T-helper 2 cell treated with Interferon-gamma antibody and Interleukin-4, amounts not matched to agents 5 μg/mL and 100 μg/mL, for 36 hours (primary cell): Measurements from ENCODE around the gene MAMDC4.
A peak's percentile ranks its signal among the peaks of the same experiment; 100 is the strongest.
"Not testable (repeated sequence)": the region's sequence is repeated elsewhere in the genome, so short reads cannot be mapped to it uniquely, and the experiment has no call there.

Source experiments
- DNase-seq: peaks from one replicate; pipeline ENCODE4 v3.0.0; 2021; ENCODE audit warnings: low spot score
- H3K27ac Mint-ChIP-seq: one replicate; pipeline ENCODE4 v1.8.0; 2021; ENCODE audit warnings: mild to moderate bottlenecking, mixed read lengths
- H3K27me3 Mint-ChIP-seq: one replicate; pipeline ENCODE4 v1.8.0; 2021; ENCODE audit warnings: low read depth, mixed read lengths
- H3K36me3 Mint-ChIP-seq: one replicate; pipeline ENCODE4 v1.8.0; 2021; ENCODE audit warnings: low read depth, mixed read lengths
- H3K4me1 Mint-ChIP-seq: one replicate; pipeline ENCODE4 v1.8.0; 2021; ENCODE audit warnings: low read depth, mixed read lengths
- H3K4me3 Mint-ChIP-seq: one replicate; pipeline ENCODE4 v1.8.0; 2022; ENCODE audit warnings: mild to moderate bottlenecking, moderate library complexity, mixed read lengths
- H3K9me3 Mint-ChIP-seq: one replicate; pipeline ENCODE4 v1.8.0; 2021; ENCODE audit warnings: mixed read lengths

The MAMDC4 gene

GRCh38 chr9:136851941-136852663, at the start of gene MAMDC4:
TSS of gene MAMDC4 (plus strand) at chr9:136852346. CDS start at chr9:136852417, 71 bp downstream.
- no peak within 1 kb of the TSS for H3K27ac Mint-ChIP-seq
- no peak for DNase-seq
- peaks cover 2% of the 10 kb centered on the region for H3K36me3 Mint-ChIP-seq
- H3K9me3 Mint-ChIP-seq: no peaks in the 10 kb centered on the region
- H3K4me1 Mint-ChIP-seq: peaks cover 7% of the 10 kb centered on the region
- H3K4me3 Mint-ChIP-seq: peak within 1 kb of the TSS; percentile 2
- peaks cover 7% of the 10 kb centered on the region for H3K27me3 Mint-ChIP-seq

- peaks cover 14% of the 10 kb centered on the region for H3K4me1 Mint-ChIP-seq
- H3K36me3 Mint-ChIP-seq, DNase-seq, H3K9me3 Mint-ChIP-seq, H3K27ac Mint-ChIP-seq, H3K4me3 Mint-ChIP-seq: not testable (repeated sequence)
- peaks cover 13% of the 10 kb centered on the region for H3K27me3 Mint-ChIP-seq
Observed at GRCh38 chr9:136803009-136803550, 49.1 kb upstream of the MAMDC4 start.

- no peak overlapping the region for H3K4me3 Mint-ChIP-seq
- H3K36me3 Mint-ChIP-seq: peaks cover 3% of the 10 kb centered on the region
- H3K27ac Mint-ChIP-seq: peak overlapping the region; percentile 14
- peaks cover 16% of the 10 kb centered on the region for H3K4me1 Mint-ChIP-seq
- no peak for DNase-seq
- peaks cover 10% of the 10 kb centered on the region for H3K27me3 Mint-ChIP-seq
- no peaks in the 10 kb centered on the region for H3K9me3 Mint-ChIP-seq
Observed at GRCh38 chr9:136803551-136804508, 48.3 kb upstream of the MAMDC4 start.

GRCh38 chr9:136804509-136805206, 47.5 kb upstream of the MAMDC4 start:
- DNase-seq: no peak
- Mint-ChIP-seq H3K27ac (no peak overlapping the region), H3K4me3 (no peak overlapping the region)

GRCh38 chr9:136805207-136805740, 46.9 kb upstream of the MAMDC4 start:
- H3K4me1 Mint-ChIP-seq: peaks cover 26% of the 10 kb centered on the region
- no peak overlapping the region for H3K27ac Mint-ChIP-seq
- H3K27me3 Mint-ChIP-seq: peaks cover 8% of the 10 kb centered on the region
- no peak for DNase-seq
- H3K36me3 Mint-ChIP-seq: peaks cover 15% of the 10 kb centered on the region
- H3K4me3 Mint-ChIP-seq: peak overlapping the region; percentile 34
- no peaks in the 10 kb centered on the region for H3K9me3 Mint-ChIP-seq

More at GRCh38 chr9:136804509-136805206, 47.5 kb upstream of the MAMDC4 start:
- peaks cover 9% of the 10 kb centered on the region for H3K36me3 Mint-ChIP-seq
- no peaks in the 10 kb centered on the region for H3K9me3 Mint-ChIP-seq
- peaks cover 23% of the 10 kb centered on the region for H3K4me1 Mint-ChIP-seq
- peaks cover 10% of the 10 kb centered on the region for H3K27me3 Mint-ChIP-seq

- Mint-ChIP-seq H3K27me3 (peaks cover 3% of the 10 kb centered on the region), H3K4me3 (peak overlapping the region; percentile 88), H3K27ac (no peak overlapping the region), H3K36me3 (peaks cover 18% of the 10 kb centered on the region), H3K4me1 (peaks cover 23% of the 10 kb centered on the region), H3K9me3 (no peaks in the 10 kb centered on the region)
- no peak for DNase-seq
Observed at GRCh38 chr9:136806067-136806466, 46.1 kb upstream of the MAMDC4 start.

- DNase-seq: no peak
- Mint-ChIP-seq H3K27me3 (no peaks in the 10 kb centered on the region), H3K36me3 (peaks cover 18% of the 10 kb centered on the region), H3K4me3 (peak overlapping the region; percentile 88), H3K4me1 (peaks cover 20% of the 10 kb centered on the region), H3K9me3 (no peaks in the 10 kb centered on the region), H3K27ac (peak overlapping the region; percentile 76)
Observed at GRCh38 chr9:136806631-136807201, 45.4 kb upstream of the MAMDC4 start.

- H3K9me3 Mint-ChIP-seq: no peaks in the 10 kb centered on the region
Observed at GRCh38 chr9:136807281-136808074, 44.7 kb upstream of the MAMDC4 start, which contains the start of gene RABL6. TSS of gene RABL6 (plus strand) at chr9:136807948. CDS start at chr9:136808197, 249 bp downstream.

GRCh38 chr9:136808075-136808805, 43.9 kb upstream of the MAMDC4 start:
- Mint-ChIP-seq H3K27me3 (no peaks in the 10 kb centered on the region), H3K27ac (peak overlapping the region; percentile 63), H3K4me3 (peak overlapping the region; percentile 82), H3K36me3 (peaks cover 25% of the 10 kb centered on the region), H3K9me3 (no peaks in the 10 kb centered on the region), H3K4me1 (peaks cover 30% of the 10 kb centered on the region)
- DNase-seq: peak; percentile 42

More at GRCh38 chr9:136807281-136808074, 44.7 kb upstream of the MAMDC4 start, which contains the start of gene RABL6:
- H3K36me3 Mint-ChIP-seq: peaks cover 18% of the 10 kb centered on the region
- H3K27me3 Mint-ChIP-seq: no peaks in the 10 kb centered on the region
- peak within 1 kb of the TSS; percentile 88 for H3K4me3 Mint-ChIP-seq
- H3K27ac Mint-ChIP-seq: peak within 1 kb of the TSS; percentile 90
- peak; percentile 88 for DNase-seq
- H3K4me1 Mint-ChIP-seq: peaks cover 23% of the 10 kb centered on the region

GRCh38 chr9:136808806-136809158, 43.4 kb upstream of the MAMDC4 start:
- Mint-ChIP-seq H3K9me3 (no peaks in the 10 kb centered on the region), H3K4me1 (peaks cover 36% of the 10 kb centered on the region), H3K27me3 (no peaks in the 10 kb centered on the region), H3K27ac (peak overlapping the region; percentile 26), H3K4me3 (peak overlapping the region; percentile 82), H3K36me3 (peaks cover 30% of the 10 kb centered on the region)
- DNase-seq: no peak

GRCh38 chr9:136814725-136815421, 37.3 kb upstream of the MAMDC4 start:
- peaks cover 37% of the 10 kb centered on the region for H3K36me3 Mint-ChIP-seq
- no peaks in the 10 kb centered on the region for H3K9me3 Mint-ChIP-seq
- no peaks in the 10 kb centered on the region for H3K27me3 Mint-ChIP-seq
- peak overlapping the region; percentile 11 for H3K27ac Mint-ChIP-seq
- peaks cover 28% of the 10 kb centered on the region for H3K4me1 Mint-ChIP-seq
- no peak for DNase-seq
- H3K4me3 Mint-ChIP-seq: no peak overlapping the region
